ENCODE measurements around the gene RACGAP1. TPM values are rescaled to one million over a fixed set of nuclear protein-coding genes. Genes with fewer than 3 reads are reported as not detected.

The RACGAP1 gene
- total and polyA plus RNA-seq, 2 donors from 2014 or later, result 5.0 to 7.7 TPM

- H3K27me3 ChIP-seq (ENCODE audit: control insufficient read depth, insufficient read depth, low read length), result no peaks in the 10 kb centered on the region
- no peaks in the 10 kb centered on the region for H3K36me3 ChIP-seq (ENCODE audit: control insufficient read depth in 2 of 3, insufficient read depth in 3 of 3, low read length in 3 of 3)
- intact Hi-C loops (cut with DNase I), result no loop called here
- peaks cover 0 to 2% (median 0%) of the 10 kb centered on the region in 3 donors for H3K4me1 ChIP-seq (ENCODE audit: control insufficient read depth in 2 of 3, insufficient read depth in 2 of 3, low read depth in 1 of 3, low read length in 3 of 3)
- no peak for TF ChIP-seq CTCF (IDR thresholded peaks at IDR 0.05; ENCODE audit: borderline replicate concordance, extremely low read depth, insufficient read depth)
- no peak overlapping the region for H3K27ac ChIP-seq (ENCODE audit: low read depth in 2 of 2, low read length in 2 of 2)
- no peak for FAIRE-seq
- H3K9ac ChIP-seq (ENCODE audit: low read length in 3 of 3), result no peak overlapping the region
- no peak overlapping the region for H3K4me3 ChIP-seq (ENCODE audit: low read length in 3 of 3)
- no peak for DNase-seq
- H3K9me3 ChIP-seq (ENCODE audit: control insufficient read depth in 2 of 3, insufficient read depth in 1 of 3, low read length in 3 of 3), result no peaks in the 10 kb centered on the region
Measured at GRCh38 chr12:50069069-50069468, 43.8 kb upstream of the RACGAP1 start.

- intact Hi-C loops (cut with DNase I), result no loop called here
- no peak for TF ChIP-seq CTCF (IDR thresholded peaks at IDR 0.05; ENCODE audit: borderline replicate concordance, extremely low read depth, insufficient read depth)
- Histone ChIP-seq H3K36me3 (ENCODE audit: control insufficient read depth in 2 of 3, insufficient read depth in 3 of 3, low read length in 3 of 3) (no peaks in the 10 kb centered on the region), H3K27me3 (ENCODE audit: control insufficient read depth, insufficient read depth, low read length) (no peaks in the 10 kb centered on the region), H3K4me3 (ENCODE audit: low read length in 3 of 3) (no peak overlapping the region), H3K9me3 (ENCODE audit: control insufficient read depth in 2 of 3, insufficient read depth in 1 of 3, low read length in 3 of 3) (no peaks in the 10 kb centered on the region), H3K9ac (ENCODE audit: low read length in 3 of 3) (no peak overlapping the region), H3K27ac (ENCODE audit: low read depth in 2 of 2, low read length in 2 of 2) (no peak overlapping the region), H3K4me1 (ENCODE audit: control insufficient read depth in 2 of 3, insufficient read depth in 2 of 3, low read depth in 1 of 3, low read length in 3 of 3) (peaks cover 0 to 2% (median 0%) of the 10 kb centered on the region in 3 donors)
- peak in 2 of 5 donors; percentile 41 to 57 for DNase-seq
- no peak for FAIRE-seq
Measured at GRCh38 chr12:50066402-50066801, 41.1 kb upstream of the RACGAP1 start.

- Histone ChIP-seq H3K9ac (ENCODE audit: low read length in 3 of 3) (no peak overlapping the region), H3K9me3 (ENCODE audit: control insufficient read depth in 2 of 3, insufficient read depth in 1 of 3, low read length in 3 of 3) (no peaks in the 10 kb centered on the region), H3K4me1 (ENCODE audit: control insufficient read depth in 2 of 3, insufficient read depth in 2 of 3, low read depth in 1 of 3, low read length in 3 of 3) (peaks cover 0 to 2% (median 0%) of the 10 kb centered on the region in 3 donors), H3K27me3 (ENCODE audit: control insufficient read depth, insufficient read depth, low read length) (no peaks in the 10 kb centered on the region), H3K36me3 (ENCODE audit: control insufficient read depth in 2 of 3, insufficient read depth in 3 of 3, low read length in 3 of 3) (no peaks in the 10 kb centered on the region), H3K4me3 (ENCODE audit: low read length in 3 of 3) (no peak overlapping the region), H3K27ac (ENCODE audit: low read depth in 2 of 2, low read length in 2 of 2) (no peak overlapping the region)
- intact Hi-C loops (cut with DNase I), result no loop called here
- no peak for TF ChIP-seq CTCF (IDR thresholded peaks at IDR 0.05; ENCODE audit: borderline replicate concordance, extremely low read depth, insufficient read depth)
- FAIRE-seq (no peak), DNase-seq (peak in 1 of 5 donors; percentile 28)
Measured at GRCh38 chr12:50065726-50066310, 40.5 kb upstream of the RACGAP1 start.

All from kidney (tissue), 14 donors.